GM23338 (cell line): Measurements from ENCODE around the gene FGF19.

ENCODE experiments used
- EZH2 ChIP-seq: fragments of 200-600 bp; sonication (generic); IDR thresholded peaks from one replicate; pipeline ENCODE4 v1.8.0; 2017; ENCODE audit warnings: antibody characterized with exemption, mild to moderate bottlenecking, low read depth; ENCODE audit not compliant: unreplicated experiment
- EZH2phosphoT487 ChIP-seq: fragments of 200-600 bp; sonication (generic); IDR thresholded peaks from one replicate; pipeline ENCODE4 v1.8.1; 2018; ENCODE audit warnings: antibody characterized with exemption; ENCODE audit not compliant: unreplicated experiment
- TF ChIP-seq, protein P1 (sequence below), 2 experiments: fragments of 200-600 bp in 1 of 2; sonication (generic) in 1 of 2; conservative IDR thresholded peaks; 2 replicates each; pipeline versions ENCODE4 v1.5.1 to v1.6.1; 2016 to 2017; ENCODE audit warnings: antibody characterized with exemption in 2 of 2, low read depth in 2 of 2, mild to moderate bottlenecking in 2 of 2, moderate library complexity in 1 of 2
- TF ChIP-seq, protein P2 (sequence below): IDR thresholded peaks from one replicate; pipeline ENCODE4 v1.6.1; 2018; ENCODE audit warnings: antibody characterized with exemption; ENCODE audit not compliant: unreplicated experiment

DNA sequence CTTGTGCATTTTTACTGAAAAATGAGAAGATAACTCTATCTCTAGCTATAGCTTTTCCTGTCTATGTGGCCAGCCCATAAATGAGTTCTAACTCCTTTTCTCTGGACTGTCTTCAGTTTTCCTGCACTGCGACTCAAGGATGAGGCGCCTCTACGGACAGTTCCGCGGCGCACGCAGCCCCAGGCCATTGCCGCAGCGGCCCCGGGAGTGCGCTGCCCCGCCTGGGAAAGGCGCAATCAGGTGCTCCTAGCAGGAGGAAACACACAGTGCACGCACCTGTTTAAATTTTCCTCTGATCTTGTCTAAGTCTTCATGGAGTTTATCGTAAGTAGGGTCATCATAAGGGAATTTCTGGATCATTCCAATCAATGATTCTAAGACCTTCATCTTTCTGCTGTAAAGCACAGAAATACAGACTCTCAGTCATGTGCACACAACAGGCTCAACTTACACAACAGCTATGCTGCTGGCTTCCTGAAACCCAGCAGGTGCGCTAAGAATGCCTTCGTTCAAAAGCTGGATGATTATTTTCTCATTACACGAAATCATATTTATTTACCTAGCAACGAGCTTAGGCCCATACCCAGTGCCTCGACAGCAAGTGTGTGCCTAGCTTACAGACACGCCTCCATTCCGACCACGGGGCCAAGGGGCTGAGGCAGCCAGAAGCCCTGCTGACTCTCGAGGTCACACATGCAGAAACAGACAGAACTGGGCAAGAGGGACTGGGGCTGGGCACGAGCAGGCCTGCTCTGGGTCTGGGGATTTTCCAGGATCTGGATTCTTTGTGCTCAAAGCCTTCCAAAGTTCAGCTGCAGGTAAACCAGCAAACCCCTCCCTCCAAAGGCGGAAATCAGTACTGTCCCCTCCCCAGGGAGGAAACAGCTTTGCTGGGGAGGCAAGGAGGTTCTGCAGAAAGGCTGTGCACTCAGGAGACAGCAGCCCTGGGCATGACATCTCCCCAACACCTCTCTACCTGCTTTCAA lies 35.9 kb downstream of the FGF19 start:
- TF ChIP-seq, protein P1, sequence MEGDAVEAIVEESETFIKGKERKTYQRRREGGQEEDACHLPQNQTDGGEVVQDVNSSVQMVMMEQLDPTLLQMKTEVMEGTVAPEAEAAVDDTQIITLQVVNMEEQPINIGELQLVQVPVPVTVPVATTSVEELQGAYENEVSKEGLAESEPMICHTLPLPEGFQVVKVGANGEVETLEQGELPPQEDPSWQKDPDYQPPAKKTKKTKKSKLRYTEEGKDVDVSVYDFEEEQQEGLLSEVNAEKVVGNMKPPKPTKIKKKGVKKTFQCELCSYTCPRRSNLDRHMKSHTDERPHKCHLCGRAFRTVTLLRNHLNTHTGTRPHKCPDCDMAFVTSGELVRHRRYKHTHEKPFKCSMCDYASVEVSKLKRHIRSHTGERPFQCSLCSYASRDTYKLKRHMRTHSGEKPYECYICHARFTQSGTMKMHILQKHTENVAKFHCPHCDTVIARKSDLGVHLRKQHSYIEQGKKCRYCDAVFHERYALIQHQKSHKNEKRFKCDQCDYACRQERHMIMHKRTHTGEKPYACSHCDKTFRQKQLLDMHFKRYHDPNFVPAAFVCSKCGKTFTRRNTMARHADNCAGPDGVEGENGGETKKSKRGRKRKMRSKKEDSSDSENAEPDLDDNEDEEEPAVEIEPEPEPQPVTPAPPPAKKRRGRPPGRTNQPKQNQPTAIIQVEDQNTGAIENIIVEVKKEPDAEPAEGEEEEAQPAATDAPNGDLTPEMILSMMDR (conservative IDR thresholded peaks at IDR 0.05; ENCODE audit: low read depth in 2 of 2), result no peak
- TF ChIP-seq EZH2 (no peak), EZH2phosphoT487 (no peak)
- TF ChIP-seq, protein P2, sequence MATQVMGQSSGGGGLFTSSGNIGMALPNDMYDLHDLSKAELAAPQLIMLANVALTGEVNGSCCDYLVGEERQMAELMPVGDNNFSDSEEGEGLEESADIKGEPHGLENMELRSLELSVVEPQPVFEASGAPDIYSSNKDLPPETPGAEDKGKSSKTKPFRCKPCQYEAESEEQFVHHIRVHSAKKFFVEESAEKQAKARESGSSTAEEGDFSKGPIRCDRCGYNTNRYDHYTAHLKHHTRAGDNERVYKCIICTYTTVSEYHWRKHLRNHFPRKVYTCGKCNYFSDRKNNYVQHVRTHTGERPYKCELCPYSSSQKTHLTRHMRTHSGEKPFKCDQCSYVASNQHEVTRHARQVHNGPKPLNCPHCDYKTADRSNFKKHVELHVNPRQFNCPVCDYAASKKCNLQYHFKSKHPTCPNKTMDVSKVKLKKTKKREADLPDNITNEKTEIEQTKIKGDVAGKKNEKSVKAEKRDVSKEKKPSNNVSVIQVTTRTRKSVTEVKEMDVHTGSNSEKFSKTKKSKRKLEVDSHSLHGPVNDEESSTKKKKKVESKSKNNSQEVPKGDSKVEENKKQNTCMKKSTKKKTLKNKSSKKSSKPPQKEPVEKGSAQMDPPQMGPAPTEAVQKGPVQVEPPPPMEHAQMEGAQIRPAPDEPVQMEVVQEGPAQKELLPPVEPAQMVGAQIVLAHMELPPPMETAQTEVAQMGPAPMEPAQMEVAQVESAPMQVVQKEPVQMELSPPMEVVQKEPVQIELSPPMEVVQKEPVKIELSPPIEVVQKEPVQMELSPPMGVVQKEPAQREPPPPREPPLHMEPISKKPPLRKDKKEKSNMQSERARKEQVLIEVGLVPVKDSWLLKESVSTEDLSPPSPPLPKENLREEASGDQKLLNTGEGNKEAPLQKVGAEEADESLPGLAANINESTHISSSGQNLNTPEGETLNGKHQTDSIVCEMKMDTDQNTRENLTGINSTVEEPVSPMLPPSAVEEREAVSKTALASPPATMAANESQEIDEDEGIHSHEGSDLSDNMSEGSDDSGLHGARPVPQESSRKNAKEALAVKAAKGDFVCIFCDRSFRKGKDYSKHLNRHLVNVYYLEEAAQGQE, result no peak
